GM04504 (cell line): ENCODE measurements around the gene LRRC27.
"Not testable (repeated sequence)": the region's sequence is repeated elsewhere in the genome, so short reads cannot be mapped to it uniquely, and the experiment has no call there.

Experiments
- DNase-seq: peaks from one replicate; pipeline ENCODE4 v3.0.0-alpha.2; 2012; ENCODE audit warnings: low read depth

The LRRC27 gene

DNA sequence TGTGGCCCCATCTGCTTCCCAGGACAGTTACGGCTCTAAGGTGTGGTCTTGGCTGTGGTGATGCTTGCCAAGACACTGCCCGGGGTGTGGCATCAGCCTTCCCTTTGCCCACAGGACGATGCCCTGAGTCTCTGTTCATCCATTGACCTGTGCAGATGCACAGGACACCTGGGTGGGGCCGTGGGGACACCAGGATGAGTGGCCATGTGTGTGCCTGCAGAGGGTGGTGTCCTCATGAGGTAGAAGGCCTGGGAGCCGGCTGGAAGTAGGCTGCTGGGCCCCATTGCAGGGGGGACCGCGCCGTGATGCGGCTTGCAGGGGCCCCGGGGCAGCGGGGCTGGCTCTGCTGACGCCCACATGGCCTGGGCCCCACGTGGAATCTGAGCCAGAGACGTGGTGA is 42.6 kb downstream of the LRRC27 start:
- DNase-seq, result no peak

DNA sequence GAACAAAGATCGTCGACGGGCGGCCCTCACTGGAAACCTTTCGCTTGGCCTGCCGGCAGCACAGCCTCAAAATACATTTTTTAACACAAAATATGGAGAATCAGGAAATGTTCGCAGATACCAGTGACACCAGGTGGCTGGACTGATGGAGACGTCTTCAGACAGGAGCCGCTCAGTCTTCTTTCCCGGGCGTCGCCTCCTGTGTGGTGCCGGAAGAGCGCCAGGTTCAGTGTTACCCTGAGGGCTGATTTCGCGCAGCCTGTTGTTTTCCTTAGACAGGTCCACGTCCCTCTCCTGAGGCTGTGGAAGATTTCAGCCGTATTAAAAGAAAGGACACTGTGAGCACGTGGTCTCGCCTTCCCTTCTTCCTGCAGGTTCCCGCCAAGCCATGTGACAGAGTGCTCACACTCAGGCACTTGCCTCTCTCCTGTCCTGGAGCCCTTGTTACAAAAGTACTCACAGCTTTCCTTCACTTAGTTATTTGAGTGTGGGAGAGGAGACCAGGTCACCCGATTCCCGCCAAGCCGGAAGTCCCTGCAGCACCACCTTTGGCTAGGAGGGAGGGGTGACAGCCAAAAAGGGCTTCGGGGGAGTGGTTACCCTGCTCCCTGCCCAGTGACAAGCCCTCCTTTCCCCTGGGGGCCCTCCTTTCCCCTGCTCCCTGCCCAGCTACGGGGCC is 43.3 kb downstream of the LRRC27 start:
- DNase-seq, result no peak

DNA sequence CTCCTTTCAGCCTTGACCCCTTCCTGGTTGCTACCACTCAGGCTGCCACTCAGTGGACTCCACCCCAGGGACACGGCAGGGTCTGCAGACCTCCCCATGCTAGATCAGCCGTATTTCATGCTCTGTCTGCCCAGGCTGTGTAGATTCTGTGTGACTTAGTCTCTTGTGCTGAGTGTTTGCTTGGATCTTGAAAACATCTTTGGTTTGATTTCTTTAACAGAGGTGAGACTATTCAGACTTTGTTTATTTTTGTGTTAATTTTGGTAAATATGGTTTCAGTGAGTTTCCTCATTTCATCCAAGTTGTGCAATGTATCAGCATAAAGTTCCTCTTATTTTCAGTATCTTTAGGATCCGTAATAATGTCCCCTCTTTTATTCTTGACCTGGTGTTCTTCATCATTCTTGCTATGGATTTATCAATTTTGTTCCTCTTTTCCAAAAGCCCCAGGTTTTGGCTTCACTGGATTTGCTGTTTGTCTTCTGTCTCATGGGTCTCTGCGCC is 43.9 kb downstream of the LRRC27 start:
- no peak for DNase-seq

DNA sequence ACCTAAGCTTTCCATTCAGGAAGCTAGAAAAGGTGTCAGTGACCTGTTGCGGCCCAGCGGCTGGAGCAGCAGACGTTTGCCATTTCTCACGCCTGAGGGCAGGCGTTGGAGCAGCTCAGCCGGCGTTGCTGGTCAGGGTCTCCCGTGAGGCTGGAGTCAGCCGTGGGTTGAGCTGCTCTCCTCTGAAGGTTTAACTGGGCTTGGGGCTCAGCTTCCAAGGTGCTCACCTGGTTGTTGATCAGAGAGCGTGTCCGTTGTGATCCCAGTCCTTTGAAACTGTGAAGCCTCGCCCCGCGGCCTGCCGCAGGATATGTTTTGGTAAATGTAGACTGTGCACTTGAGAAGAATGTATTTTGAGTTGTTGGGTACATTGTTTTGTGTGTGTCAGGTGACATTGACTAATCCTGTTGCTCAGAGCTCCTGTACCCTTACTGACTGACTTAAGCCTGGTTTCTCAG is 44.4 kb downstream of the LRRC27 start:
- DNase-seq, result no peak

DNA sequence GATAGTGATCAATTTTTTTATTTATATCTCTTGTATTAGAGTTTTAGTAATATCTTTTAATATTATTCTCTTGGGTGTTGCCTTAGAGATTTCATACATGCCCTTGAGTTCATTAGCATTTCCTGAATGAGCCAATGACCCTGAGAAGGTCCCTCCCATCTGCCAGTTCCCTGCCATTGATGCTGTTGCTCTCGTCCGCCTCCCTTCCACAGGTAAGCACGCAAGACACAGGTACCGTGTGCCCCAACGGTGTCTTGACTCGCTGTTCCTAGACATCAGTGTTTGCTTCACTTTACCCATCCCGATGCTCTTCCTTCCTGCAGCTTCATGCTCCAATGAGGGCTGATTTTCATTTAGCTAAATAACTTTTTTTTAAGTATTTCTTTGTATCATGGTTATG is 45.3 kb downstream of the LRRC27 start:
- no peak for DNase-seq

DNA sequence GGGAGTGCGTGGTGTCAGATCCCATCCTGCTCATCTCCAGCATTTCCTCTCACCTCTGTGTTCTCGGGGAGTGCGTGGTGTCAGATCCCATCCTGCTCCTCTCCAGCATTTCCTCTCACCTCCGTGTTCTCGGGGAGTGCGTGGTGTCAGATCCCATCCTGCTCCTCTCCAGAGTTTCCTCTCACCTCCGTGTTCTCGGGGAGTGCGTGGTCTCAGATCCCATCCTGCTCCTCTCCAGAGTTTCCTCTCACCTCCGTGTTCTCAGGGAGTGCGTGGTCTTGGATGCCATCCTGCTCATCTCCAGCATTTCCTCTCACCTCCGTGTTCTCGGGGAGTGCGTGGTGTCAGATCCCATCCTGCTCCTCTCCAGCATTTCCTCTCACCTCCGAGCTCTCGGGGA is 47.0 kb downstream of the LRRC27 start:
- not testable (repeated sequence) for DNase-seq

DNA sequence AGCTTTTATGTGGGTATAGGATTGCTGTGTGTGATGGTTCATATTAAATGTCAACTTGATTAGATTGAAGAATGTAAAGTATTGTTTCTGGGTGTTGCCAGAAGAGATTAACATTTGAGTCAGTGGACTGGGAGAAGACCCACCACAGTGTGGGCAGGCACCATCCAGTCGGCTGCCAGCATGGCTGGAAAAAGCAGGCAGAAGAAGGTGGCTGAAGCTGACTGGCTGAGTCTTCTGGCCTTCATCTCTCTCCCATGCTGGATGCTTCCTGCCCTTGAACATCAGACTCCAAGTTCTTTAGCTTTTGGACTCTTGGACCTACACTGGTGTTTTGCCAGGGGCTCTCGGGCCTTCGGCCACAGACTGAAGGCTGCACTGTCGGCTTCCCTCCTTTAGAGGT is 49.0 kb downstream of the LRRC27 start:
- DNase-seq, result not testable (repeated sequence)

DNA sequence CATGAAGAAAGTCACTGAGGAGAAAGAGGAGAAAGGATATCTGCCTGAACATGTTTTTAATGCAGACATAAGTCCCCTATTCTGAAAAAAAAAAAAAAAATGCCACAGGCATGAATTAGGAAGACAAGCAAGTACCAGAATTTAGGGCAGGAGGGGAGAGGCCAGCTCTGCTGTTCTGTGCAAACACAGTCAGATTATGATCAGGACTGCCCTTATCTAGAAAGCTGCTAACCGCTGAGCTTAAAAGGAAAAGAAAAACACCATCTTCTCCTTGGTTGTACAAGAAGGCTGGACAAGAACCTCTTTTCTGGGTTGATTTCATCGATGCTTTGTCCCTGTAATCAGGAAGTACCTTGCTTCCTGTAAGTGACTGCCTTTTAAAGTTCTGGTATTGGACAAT is 49.7 kb downstream of the LRRC27 start:
- no peak for DNase-seq

DNA sequence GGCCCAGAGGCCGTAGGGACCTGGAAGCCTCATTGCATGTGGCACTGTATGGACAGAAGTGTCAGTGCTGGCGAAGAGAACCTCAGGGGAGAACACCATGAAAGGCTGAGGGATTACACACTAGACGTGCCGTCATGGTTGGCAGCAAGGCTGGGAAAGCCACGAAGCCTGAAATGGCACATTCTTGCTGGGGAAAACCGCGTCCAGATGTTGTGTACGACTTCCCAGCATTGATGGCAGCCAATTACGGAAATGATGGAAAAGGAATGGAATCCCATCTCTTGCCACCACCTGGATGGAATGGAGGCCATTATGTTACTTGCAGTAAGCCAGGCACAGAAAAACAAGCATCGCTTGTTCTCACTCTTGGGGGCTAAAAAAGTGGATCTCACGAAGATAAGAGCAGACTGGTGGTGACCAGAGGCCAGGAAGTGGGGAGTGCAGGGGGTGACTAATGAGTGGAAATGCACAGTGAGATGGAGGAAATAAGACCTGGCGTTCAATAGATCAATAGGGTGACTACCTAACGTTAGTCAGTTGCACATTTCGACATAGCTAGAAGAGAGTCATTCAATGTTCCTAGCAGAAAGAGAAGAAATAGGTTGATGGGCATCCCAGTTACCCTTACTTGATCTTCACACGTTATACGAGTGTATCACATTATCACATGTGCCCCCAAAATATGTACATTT is 50.4 kb downstream of the LRRC27 start:
- DNase-seq, result peak; percentile 89

DNA sequence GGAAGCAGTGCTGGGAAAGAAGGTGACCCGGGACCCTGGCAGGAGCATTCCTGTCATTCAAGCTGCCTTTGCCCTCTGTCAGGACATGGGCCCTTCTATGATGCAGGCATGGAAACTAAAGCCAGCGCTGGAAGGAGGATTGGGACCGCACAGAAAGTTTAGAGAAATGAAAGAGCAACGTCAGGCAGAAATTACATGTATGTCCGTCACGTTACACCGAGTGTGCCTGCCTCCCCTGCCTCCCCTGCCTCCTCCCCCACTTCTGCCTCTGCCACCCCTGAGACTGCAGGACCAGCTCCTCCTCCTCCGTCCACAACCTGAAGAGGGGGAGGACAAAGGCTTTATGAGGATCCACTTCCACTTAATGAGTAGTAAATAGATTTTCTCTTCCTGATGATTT is 51.1 kb downstream of the LRRC27 start:
- DNase-seq, result no peak

DNA sequence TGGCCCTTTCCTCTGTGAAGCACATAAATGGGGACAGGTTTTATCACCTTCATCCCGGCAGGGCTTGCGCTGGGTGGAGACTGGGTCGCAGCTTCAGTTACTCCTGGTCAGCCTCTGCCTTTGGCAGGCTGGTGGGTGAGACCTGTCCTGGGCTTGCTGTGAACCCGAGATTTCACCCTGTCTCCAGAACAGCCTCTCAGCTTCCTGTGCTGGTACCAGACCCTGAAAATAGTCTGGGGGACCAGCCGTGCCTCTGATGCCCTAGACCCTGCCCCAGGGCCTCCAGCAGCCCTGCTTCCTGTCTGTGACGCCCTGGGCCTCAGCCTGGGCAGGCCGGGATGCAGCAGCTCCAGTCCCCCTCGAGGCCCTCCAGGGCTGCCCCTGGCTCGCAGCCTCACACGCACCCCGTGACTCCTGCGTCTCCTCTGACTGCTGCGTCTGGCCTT is 51.8 kb downstream of the LRRC27 start:
- no peak for DNase-seq

DNA sequence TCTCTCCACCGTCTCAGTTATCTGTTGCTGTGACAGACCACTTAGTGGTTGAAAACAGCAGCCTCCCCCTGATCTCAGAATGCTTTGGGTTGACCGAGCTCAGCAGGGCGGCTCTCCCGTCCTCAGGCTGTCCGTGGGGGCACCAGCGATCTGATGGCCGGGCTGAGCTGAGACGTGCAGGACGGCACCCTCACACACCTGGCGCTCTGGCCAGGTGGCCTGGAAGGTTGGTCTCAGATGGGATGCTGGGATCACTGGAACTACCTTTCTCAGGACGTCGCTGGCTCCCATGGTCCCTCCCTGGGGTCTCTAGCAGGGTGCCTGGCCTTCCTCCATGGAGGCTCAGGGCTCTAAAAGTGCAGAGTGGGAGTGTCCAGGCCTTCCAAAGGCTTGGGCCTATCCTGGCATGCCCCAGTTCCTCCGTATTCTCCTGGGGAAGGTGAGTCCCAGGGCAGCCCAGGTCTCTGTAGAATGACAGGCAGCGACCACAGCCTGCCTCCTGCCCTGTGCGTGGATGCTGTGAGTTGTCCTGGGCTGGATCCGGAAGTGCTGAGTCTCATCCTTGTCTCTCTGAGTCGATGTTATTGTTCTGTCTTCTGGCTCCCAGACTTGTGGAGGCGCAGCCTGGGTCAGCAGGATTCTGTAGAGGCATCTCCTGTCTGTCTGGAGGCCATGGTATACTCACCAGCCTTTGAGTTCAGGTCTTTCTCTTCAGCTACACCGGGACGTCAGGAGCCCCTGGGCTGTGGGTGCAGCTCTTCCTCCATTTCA is 52.8 kb downstream of the LRRC27 start:
- DNase-seq, result no peak

DNA sequence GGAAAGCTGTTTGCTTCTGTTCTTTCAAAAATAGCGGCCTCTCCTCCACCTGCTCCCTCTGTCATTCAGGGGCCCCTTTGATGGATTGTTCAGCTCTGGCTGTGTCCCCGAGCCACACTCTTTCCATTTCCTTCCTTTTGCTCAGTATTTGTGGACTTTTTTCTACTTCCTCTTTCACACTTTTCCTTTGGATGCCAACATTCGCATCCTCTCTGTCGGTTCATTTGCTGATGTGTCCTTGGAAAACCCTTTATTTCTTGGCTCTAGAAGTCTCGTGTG is 53.3 kb downstream of the LRRC27 start:
- no peak for DNase-seq

DNA sequence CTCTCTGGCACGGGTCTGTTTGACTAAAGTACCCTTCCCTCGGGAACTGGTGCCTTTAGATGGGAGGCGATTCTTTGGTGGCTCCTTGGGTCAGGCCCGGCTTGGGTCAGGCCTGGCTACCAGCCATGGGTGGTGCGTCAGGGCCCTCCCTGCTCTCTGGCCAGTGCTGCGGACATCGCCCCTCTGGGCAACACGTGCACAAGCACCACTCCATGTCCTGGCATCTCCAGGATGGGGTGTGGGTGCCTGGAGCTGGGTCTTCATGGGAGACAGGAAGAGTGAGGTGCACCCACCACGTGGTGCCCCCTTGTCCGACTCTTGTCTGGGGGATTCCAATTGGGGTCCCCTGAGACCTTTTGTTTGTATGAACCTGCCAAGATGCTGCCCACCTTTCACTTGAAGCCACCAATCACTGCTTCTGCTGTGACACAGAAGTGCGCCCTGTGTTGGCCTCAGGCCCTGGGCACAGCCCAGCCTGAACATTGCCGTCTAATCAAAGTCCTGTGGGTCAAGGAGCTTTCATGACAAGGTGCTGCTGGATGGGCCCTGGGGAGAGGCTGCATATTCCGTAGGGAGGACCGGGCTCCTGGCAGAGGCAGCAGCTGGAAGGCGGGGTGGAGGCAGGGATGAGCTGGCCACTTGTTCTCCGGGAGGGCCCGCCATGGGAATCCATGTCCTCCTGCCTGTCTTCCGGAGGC is 53.9 kb downstream of the LRRC27 start:
- no peak for DNase-seq

DNA sequence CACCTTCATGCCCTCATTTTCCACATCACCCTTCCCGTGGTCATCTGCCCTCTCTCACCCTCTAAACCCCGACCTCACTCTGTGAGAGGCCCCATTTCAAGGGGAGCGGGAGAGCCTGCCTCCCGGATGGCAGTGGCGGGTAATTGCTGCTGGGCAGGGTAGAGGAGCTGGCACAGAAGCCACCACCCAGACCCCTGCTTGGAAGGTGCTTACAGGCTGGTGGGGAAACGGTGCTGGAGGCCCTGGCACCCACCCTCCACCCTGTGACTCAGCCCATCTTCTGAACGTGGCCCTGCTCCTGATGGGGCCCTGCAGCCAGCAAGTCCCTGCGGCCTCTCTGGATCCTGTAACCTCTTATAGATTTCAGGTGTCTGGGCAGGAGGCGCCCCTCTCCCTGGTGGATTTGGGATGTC is 54.4 kb downstream of the LRRC27 start:
- DNase-seq, result no peak

DNA sequence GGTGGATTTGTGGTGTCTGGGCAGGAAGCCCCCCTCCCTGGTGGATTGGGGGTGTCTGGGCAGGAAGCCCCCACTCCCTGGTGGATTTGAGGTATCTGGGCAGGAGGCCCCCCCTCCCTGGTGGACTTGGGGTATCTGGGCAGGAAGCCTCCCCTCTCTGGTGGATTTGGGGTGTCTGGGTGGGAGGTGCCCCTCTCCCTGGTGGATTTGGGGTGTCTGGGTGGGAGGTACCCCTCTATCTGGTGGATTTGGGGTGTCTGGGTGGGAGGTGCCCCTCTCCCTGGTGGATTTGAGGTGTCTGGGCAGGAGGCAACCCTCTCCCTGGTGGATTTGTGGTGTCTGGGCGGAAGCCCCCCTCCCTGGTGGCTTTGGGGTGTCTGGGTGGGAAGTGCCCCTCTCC is 54.9 kb downstream of the LRRC27 start:
- DNase-seq, result not testable (repeated sequence)

DNA sequence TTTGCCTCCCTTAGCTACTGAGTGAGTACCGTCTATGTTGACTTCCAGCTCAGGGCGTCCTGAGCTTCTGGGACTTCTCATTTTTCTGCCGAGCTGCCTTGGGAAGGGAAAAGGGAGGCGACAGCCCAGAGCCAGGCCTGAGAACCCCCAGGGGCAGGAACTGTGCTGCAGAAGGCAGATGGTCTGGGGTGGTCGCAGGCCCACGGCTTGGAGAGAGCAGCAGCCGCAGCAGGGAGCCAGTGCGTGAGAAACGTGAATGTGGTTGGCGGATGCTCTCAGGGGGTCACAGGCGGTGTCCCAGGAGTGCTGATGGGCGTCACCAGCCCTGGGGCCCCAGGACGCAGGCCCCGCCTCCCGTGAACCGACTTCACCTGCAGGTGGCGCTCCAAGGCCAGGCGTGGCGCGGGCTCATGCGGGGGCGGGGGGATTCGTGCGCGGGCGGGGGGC is 55.8 kb downstream of the LRRC27 start:
- DNase-seq, result no peak

DNA sequence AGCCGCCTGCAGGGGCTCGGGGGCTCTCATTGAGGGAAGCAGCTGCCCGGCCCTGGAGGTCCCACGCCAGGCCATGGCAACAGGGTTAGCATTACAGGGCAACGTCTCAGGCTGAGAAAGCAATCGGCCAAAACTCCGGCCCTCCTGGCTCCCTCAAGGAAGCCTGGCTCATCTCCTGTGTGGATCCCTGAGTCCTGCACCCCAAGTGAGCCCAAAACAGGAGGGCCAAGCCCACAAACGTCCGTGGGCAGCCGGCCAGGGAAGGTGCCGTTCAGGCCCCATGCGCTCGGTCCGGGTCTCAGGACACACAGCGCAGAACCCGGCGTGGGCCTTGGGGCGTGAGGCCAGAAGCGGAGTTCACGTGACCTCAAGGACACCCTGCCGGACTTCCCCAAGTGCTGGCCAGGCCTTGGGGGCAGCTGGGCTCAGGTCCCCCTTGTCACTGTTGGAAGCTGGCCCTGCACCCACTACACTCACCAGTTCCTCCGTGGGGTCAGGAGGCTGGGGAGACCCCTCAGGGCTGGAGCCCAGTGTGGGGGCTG is 57.0 kb downstream of the LRRC27 start:
- DNase-seq, result no peak

DNA sequence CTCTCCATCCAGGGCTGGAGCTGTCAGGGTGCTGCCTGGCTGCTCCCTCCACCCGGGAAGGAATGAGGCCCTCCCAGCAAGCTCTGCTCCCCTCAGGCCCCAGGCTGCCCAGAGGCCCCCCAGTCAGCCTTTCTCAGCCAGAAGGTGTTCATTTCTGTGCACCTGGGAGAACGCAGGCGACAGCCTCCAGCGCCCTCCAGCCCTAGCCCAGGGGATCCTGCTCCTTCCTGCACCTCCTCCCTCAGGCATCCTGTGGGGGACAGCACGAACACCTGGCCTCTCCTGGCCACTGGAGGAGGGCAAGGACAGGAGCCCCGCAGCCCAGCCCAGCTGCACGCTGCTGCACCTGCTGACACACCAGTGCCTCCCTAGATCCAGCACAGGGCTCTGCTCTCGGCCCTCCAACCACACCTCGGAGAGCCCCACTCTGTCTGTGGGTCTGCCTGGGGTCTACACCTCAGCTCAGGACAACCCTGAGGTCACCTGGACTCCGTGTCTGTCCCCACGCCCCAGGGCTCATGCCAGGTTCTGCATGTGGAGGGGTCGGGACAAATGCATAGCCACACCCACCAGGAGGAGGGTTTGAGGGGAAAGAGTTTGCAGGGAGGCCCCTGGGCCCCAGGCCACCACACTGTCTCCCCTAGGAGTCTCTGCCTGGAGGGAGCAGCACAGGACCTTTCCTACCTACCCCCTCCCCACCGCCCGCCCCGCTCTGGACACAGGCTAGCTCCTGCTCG is 57.6 kb downstream of the LRRC27 start:
- DNase-seq, result no peak

DNA sequence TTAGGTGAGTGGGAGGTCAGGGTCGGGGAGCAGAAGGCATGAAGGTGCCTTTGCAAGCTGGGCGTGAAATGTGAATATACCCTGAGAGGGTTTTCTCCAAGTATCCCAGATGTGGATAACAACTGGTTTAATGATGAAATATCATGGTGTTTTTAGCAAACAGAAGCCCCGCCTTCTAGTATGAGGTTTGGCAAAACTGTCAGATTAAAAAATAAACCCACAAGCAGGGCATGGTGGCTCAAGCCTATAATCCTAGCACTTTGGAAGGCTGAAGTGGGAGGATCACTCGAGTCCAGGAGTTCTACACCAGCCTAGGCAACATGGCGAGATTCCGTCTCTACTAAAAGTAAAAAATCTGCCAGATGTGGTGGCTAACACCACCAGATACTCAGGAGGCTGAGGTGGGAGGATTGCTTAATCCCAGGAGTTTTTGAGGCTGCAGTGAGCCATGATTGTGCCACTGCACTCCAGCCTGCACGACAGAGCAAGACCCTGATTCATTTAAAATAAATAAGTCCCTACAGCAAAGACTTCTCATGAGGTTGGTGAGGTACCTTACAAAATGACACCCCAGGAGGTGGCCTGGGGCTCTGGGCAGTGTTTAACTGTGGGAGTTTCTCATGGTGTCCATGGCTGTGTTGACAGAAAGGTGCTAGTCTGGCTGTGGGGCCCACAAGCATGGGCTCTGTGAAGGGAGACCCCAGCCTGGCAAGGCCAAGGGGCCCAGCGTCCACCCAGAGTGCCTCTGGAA is 58.4 kb downstream of the LRRC27 start:
- DNase-seq, result no peak
